Aorta (tissue), 5 donors: ENCODE results near the gene TSPAN11. TPM values are rescaled to one million over a fixed set of nuclear protein-coding genes. Genes with fewer than 3 reads are reported as not detected.

Experiments
- ATAC-seq: fragments of 200-7000 bp; cut with Tn5 transposase; one replicate; pipeline ENCODE4 v1.9.1; 2022; ENCODE audit warnings: moderate library complexity; ENCODE audit not compliant: low FRiP score
- DNase-seq, 2 donors: peaks; one replicate each; pipeline ENCODE4 v3.0.0-alpha.2; 2020
- H3K27ac ChIP-seq, 2 donors: one replicate each; pipeline ENCODE4 v1.5.1; 2013; ENCODE audit warnings: low read length in 2 of 2, mild to moderate bottlenecking in 2 of 2, moderate library complexity in 2 of 2, control low read depth in 1 of 2, inconsistent platforms in 1 of 2, low read depth in 1 of 2
- H3K27me3 ChIP-seq, 2 donors: one replicate each; pipeline ENCODE4 v1.6.1; 2013; ENCODE audit warnings: control low read depth in 1 of 2, low read length in 1 of 2, mild to moderate bottlenecking in 1 of 2, moderate library complexity in 1 of 2; ENCODE audit not compliant: insufficient read depth in 2 of 2, control insufficient read depth in 1 of 2
- H3K36me3 ChIP-seq, 2 donors: one replicate each; pipeline ENCODE4 v1.6.1; 2013; ENCODE audit warnings: control low read depth in 1 of 2, low read length in 1 of 2, mild to moderate bottlenecking in 1 of 2; ENCODE audit not compliant: insufficient read depth in 2 of 2, control insufficient read depth in 1 of 2
- H3K4me1 ChIP-seq, 2 donors: one replicate each; pipeline ENCODE4 v1.6.1; 2013; ENCODE audit warnings: low read length in 2 of 2, control low read depth in 1 of 2, mild to moderate bottlenecking in 1 of 2, moderate library complexity in 1 of 2; ENCODE audit not compliant: insufficient read depth in 2 of 2, control insufficient read depth in 1 of 2
- H3K4me3 ChIP-seq, 2 donors: one replicate each; pipeline ENCODE4 v1.5.1; 2013; ENCODE audit warnings: low read length in 2 of 2, control low read depth in 1 of 2, mild to moderate bottlenecking in 1 of 2
- H3K9me3 ChIP-seq: one replicate; pipeline ENCODE4 v1.6.1; 2013; ENCODE audit warnings: mild to moderate bottlenecking, low read length; ENCODE audit not compliant: control insufficient read depth
- WGBS, 2 donors: extraction: QIAGEN DNeasy Blood & Tissue Kit; methylation state at CpG; one replicate each; pipeline ENCODE4 v1.1.7; 2013; 5-methylcytosine and 5-hydroxymethylcytosine counted together
- intact Hi-C, 2 donors: fragments of 100-400 bp; cut with DNase I; formaldehyde crosslinking; loops; one replicate each; pipeline versions ENCODE4 v1.14.2 to v1.15.0; 2022
- polyA plus RNA-seq, 2 donors: library from polyadenylated mRNA; stranded (reverse); fragments of 200-250 nt; gene quantifications; one replicate each; pipeline ENCODE4 v1.2.3, GENCODE V29; 2013
- total RNA-seq, 2 donors: library from RNA; stranded (reverse); fragmentation: NEBNext Ultra II Directional; extraction: Animal tissue kit (Norgen Biotek cat#: 25700); gene quantifications; one replicate each; pipeline ENCODE4 v1.2.1, GENCODE V29; 2021
- donor health status: healthy with polysubstance abuse.
- donor health status: Bipolar disorder and iron deficiency.
- donor health status: DM: no; HTN: no; CAD: no.
- donor health status: DM: no; HTN: no; CAD: no.
- donor health status: DM: yes; HTN: yes; CAD: no.

Gene TSPAN11
- total and polyA plus RNA-seq, 4 donors = 0.03 to 14.1 (median 2.8) TPM; not detected in 1

- H3K36me3 ChIP-seq = no peaks in the 10 kb centered on the region
- no peaks in the 10 kb centered on the region for H3K9me3 ChIP-seq
- no peak for ATAC-seq
- no peaks in the 10 kb centered on the region for H3K4me1 ChIP-seq
- 81 to 85% methylated on average over 4 of the region's 4 CpGs for WGBS, 2 donors
- no peak overlapping the region for H3K27ac ChIP-seq
- H3K4me3 ChIP-seq = no peak overlapping the region
- no peak for DNase-seq
- intact Hi-C loops = no loop called here
- no peaks in the 10 kb centered on the region for H3K27me3 ChIP-seq
Measured at GRCh38 chr12:30908076-30908721, 18.3 kb upstream of the TSPAN11 start.

GRCh38 chr12:30908722-30909348 lies 17.7 kb upstream of the TSPAN11 start:
- peaks cover 0 to 1% of the 10 kb centered on the region in 2 donors for H3K27me3 ChIP-seq
- H3K36me3 ChIP-seq = no peaks in the 10 kb centered on the region
- ATAC-seq (peak; percentile 60), DNase-seq (no peak)
- intact Hi-C loops = no loop called here
- H3K4me1 ChIP-seq = no peaks in the 10 kb centered on the region
- no peak overlapping the region for H3K4me3 ChIP-seq
- WGBS, 2 donors = 27 to 32% methylated on average over 3 of the region's 3 CpGs
- H3K9me3 ChIP-seq = no peaks in the 10 kb centered on the region
- H3K27ac ChIP-seq = no peak overlapping the region

DNA sequence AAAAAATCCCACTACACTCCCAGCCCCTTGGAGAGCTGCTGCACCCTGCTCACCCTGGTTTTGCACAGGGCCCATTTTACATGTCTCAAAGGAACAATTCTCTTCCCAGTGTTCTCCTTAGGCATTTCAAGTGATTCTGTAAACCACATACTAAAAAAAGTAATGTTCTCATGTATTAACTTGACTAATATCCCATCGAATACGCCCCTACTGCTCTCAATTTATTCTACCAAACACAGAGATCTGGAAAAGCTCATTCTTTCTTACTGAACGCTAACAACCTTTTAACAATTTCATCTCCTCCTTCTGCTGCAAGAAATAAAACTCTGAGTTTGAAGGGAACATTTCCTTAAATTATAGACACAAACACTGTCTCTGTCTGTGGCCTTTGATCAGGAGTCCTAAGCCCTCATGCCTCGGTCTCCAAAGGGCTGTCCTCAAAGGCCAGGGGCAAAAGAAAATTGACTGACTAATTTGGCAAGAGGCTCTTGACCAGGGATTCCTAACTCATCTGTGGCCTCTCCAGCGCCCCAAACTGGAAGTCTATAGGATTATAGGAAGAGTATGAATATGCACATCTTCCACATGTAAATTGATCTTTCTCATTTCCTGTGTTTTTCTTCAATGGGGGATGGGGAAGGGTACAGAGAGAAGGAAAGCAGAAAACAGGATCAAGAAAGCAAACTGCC lies 17.1 kb upstream of the TSPAN11 start:
- H3K27me3 ChIP-seq = peaks cover 0 to 1% of the 10 kb centered on the region in 2 donors
- ATAC-seq = no peak
- 38 to 46% methylated on average over 5 of the region's 5 CpGs for WGBS, 2 donors
- H3K36me3 ChIP-seq = no peaks in the 10 kb centered on the region
- H3K9me3 ChIP-seq = no peaks in the 10 kb centered on the region
- DNase-seq = no peak
- H3K4me1 ChIP-seq = no peaks in the 10 kb centered on the region
- intact Hi-C loops = no loop called here
- H3K4me3 ChIP-seq = no peak overlapping the region
- no peak overlapping the region for H3K27ac ChIP-seq

DNA sequence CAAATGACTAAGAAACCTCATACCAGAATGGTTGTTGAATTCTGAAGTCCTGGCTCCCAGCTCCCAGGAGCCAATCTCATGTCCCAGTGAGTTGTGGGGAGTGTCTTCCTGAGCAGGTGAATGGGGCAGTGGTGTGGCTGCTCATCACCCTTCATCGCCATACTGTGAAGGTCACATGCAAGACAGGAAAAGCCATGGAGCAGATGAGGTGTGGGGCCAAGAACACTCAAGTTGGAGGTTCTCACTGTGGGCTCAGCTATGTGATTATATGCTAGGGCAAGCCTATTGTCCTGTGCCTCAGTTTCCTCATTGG lies 16.6 kb upstream of the TSPAN11 start:
- no peak overlapping the region for H3K27ac ChIP-seq
- H3K9me3 ChIP-seq = no peaks in the 10 kb centered on the region
- intact Hi-C loops = no loop called here
- no peaks in the 10 kb centered on the region for H3K36me3 ChIP-seq
- DNase-seq (no peak), ATAC-seq (no peak)
- H3K4me3 ChIP-seq = no peak overlapping the region
- no peaks in the 10 kb centered on the region for H3K4me1 ChIP-seq
- 95 to 97% methylated on average over 1 of the region's 1 CpG for WGBS, 2 donors
- peaks cover 0 to 1% of the 10 kb centered on the region in 2 donors for H3K27me3 ChIP-seq

- Histone ChIP-seq H3K4me3 (no peak overlapping the region), H3K9me3 (no peaks in the 10 kb centered on the region), H3K27ac (no peak overlapping the region), H3K36me3 (no peaks in the 10 kb centered on the region), H3K27me3 (peaks cover 0 to 1% of the 10 kb centered on the region in 2 donors), H3K4me1 (no peaks in the 10 kb centered on the region)
- DNase-seq (no peak), ATAC-seq (no peak)
- WGBS, 2 donors = 41 to 44% methylated on average over 6 of the region's 6 CpGs
- intact Hi-C loops = no loop called here
Measured at GRCh38 chr12:30911207-30911606, 15.3 kb upstream of the TSPAN11 start.

DNA sequence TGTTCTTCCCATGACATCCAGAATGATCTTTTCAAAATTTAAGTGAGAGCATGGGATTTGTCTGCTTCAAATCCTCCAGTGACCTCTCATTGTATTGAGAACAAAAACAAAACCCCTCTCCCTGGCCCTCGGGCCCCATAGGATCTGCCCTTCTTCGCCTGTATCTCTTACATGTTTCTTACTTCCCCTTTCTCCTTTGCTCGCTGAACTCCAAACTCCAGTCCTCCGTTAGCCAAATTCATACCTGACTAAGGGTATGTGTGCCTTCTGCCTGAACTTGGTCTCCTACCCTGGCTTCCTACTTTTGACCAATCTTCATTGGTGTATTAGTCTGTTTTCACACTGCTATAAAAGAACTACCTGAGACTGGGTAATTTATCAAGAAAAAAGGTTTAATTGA lies 13.2 kb upstream of the TSPAN11 start:
- no peak for ATAC-seq
- 77 to 83% methylated on average over 4 of the region's 4 CpGs for WGBS, 2 donors
- no peaks in the 10 kb centered on the region for H3K4me1 ChIP-seq

DNA sequence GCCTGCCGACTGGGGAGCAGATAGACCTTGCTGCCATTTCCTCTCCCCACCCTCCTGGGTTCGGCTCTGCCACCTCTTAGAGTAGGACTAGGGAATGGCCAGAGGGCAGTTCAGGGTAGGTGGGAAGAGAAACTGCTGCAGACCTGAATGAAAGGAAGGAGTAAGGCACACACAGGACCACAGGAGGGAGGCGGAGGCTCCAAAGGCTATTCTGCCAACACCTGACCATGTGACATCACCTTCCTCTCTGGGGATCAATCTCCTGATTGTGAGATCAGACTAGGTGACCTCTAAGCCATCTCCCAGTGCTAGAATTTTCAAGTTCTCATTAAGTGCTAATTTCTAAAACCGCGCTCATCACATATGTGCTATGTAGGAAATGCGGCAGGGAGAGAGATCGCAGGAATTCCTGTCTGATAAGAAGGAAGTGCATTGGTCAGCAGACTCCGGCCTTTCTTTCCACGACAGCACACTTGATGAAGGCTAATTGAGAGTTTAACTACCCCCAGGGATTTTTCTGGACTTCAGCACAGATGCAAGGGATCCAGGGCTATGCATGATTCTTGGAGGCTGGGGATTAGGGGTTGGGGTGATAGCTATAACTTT lies 11.5 kb upstream of the TSPAN11 start:
- H3K27ac ChIP-seq = no peak overlapping the region
- no peaks in the 10 kb centered on the region for H3K9me3 ChIP-seq
- H3K36me3 ChIP-seq = no peaks in the 10 kb centered on the region
- WGBS, 2 donors = 80 to 83% methylated on average over 9 of the region's 9 CpGs
- intact Hi-C loops = no loop called here
- H3K4me3 ChIP-seq = no peak overlapping the region
- H3K27me3 ChIP-seq = peaks cover 0 to 1% of the 10 kb centered on the region in 2 donors
- DNase-seq (no peak), ATAC-seq (no peak)
- H3K4me1 ChIP-seq = no peaks in the 10 kb centered on the region

More for the DNA sequence above, 13.2 kb upstream of the TSPAN11 start:
- H3K4me3 ChIP-seq = no peak overlapping the region
- intact Hi-C loops = no loop called here
- no peak overlapping the region for H3K27ac ChIP-seq
- H3K27me3 ChIP-seq = peaks cover 0 to 1% of the 10 kb centered on the region in 2 donors
- no peak for DNase-seq
- no peaks in the 10 kb centered on the region for H3K9me3 ChIP-seq
- H3K36me3 ChIP-seq = no peaks in the 10 kb centered on the region

- H3K36me3 ChIP-seq = no peaks in the 10 kb centered on the region
- H3K4me1 ChIP-seq = no peaks in the 10 kb centered on the region
- no peak for ATAC-seq
- no peak for DNase-seq
- intact Hi-C loops = no loop called here
- H3K27me3 ChIP-seq = peaks cover 0 to 2% of the 10 kb centered on the region in 2 donors
- peaks cover 2% of the 10 kb centered on the region for H3K9me3 ChIP-seq
- no peak overlapping the region for H3K27ac ChIP-seq
- H3K4me3 ChIP-seq = no peak overlapping the region
- 75 to 87% methylated on average over 1 of the region's 1 CpG for WGBS, 2 donors
Measured at GRCh38 chr12:30923057-30923456, 3.5 kb upstream of the TSPAN11 start.
